Endothelial cell of umbilical vein (primary cell): Measurements from ENCODE around the gene SH3BP5L. TPM values are rescaled to one million over a fixed set of nuclear protein-coding genes. Genes with fewer than 3 reads are reported as not detected.

Source experiments
- BruUV-seq: library from RNA; stranded (reverse); fragments of 400-500 nt; replicated peaks from 2 replicates; lab custom pipeline; 2021; lab: Mats Ljungman, UMichigan
- CTCF ChIA-PET: fragments of 300-600, 350-600 bp; sonication (Branson Sonifier 250); formaldehyde crosslinking; loops from one replicate; lab custom pipeline; 2021; ENCODE audit warnings: antibody characterized with exemption, inconsistent platforms; lab: Charles Lee
- POLR2A ChIA-PET: fragments of 300-600, 350-600 bp; sonication (Branson Sonifier 250); formaldehyde crosslinking; loops from one replicate; lab custom pipeline; 2021; ENCODE audit warnings: antibody characterized with exemption, inconsistent platforms; lab: Charles Lee
- DNase-seq: peaks from one replicate; pipeline ENCODE4 v3.0.0-alpha.2; 2011; ENCODE audit warnings: low read depth, low spot score
- FAIRE-seq: peaks from 2 replicates; lab custom pipeline; 2011; peaks lifted over from hg19 to GRCh38; lab: Jason Lieb, UNC
- H2AFZ ChIP-seq: 2 replicates; pipeline ENCODE4 v1.6.0; 2012; ENCODE audit warnings: low read depth, low read length, control low read depth, inconsistent platforms
- H3K27ac ChIP-seq: 2 replicates; pipeline ENCODE4 v1.5.1; 2011; ENCODE audit warnings: low read depth, mild to moderate bottlenecking, control low read depth, low read length, moderate library complexity; ENCODE audit not compliant: insufficient read depth
- H3K27me3 ChIP-seq, 2 experiments: 2 replicates each; pipeline versions ENCODE4 v1.6.0 to v1.6.1; 2011; ENCODE audit warnings: low read length in 2 of 2, mixed read lengths in 1 of 2; ENCODE audit not compliant: control insufficient read depth in 2 of 2, insufficient read depth in 2 of 2
- H3K36me3 ChIP-seq, 2 experiments: 2 replicates in 1 of 2; 3 replicates in 1 of 2; pipeline ENCODE4 v1.5.1; 2011; ENCODE audit warnings: low read length in 2 of 2, mild to moderate bottlenecking in 1 of 2, moderate library complexity in 1 of 2; ENCODE audit not compliant: control insufficient read depth in 2 of 2, insufficient read depth in 2 of 2; ENCODE audit errors: extremely low read depth in 1 of 2
- H3K4me1 ChIP-seq: 3 replicates; pipeline ENCODE4 v1.5.1; 2011; ENCODE audit warnings: mild to moderate bottlenecking, low read length; ENCODE audit not compliant: control insufficient read depth, insufficient read depth; ENCODE audit errors: extremely low read depth
- H3K4me2 ChIP-seq: 2 replicates; pipeline ENCODE4 v1.6.1; 2011; ENCODE audit warnings: low read length, control low read depth, mixed read lengths; ENCODE audit not compliant: insufficient read depth
- H3K4me3 ChIP-seq, 3 experiments: fragments of 200-600 bp in 1 of 3; sonication (generic), shearing (Covaris generic) in 1 of 3; replicated peaks in 1 of 3; 2 replicates each; pipeline ENCODE4 v1.5.1; 2011 to 2016; ENCODE audit warnings: control low read depth in 3 of 3, low read length in 3 of 3, mild to moderate bottlenecking in 2 of 3, inconsistent platforms in 1 of 3, low read depth in 1 of 3, moderate library complexity in 1 of 3; ENCODE audit not compliant: insufficient read depth in 1 of 3
- H3K79me2 ChIP-seq: 2 replicates; pipeline ENCODE4 v1.6.0; 2012; ENCODE audit warnings: low read length, inconsistent platforms; ENCODE audit not compliant: control insufficient read depth, insufficient read depth
- H3K9ac ChIP-seq: replicated peaks from 2 replicates; pipeline ENCODE3; 2011; ENCODE audit warnings: low read length, control low read depth; ENCODE audit not compliant: insufficient read depth; ENCODE audit errors: extremely low read depth
- H3K9me1 ChIP-seq: replicated peaks from 3 replicates; pipeline ENCODE4 v1.6.0; 2011; ENCODE audit warnings: mild to moderate bottlenecking, low read length; ENCODE audit not compliant: control insufficient read depth, insufficient read depth; ENCODE audit errors: extremely low read depth
- H3K9me3 ChIP-seq: replicated peaks from 2 replicates; pipeline ENCODE4 v1.5.1; 2012; ENCODE audit warnings: low read length, inconsistent platforms; ENCODE audit not compliant: control insufficient read depth, insufficient read depth
- H4K20me1 ChIP-seq: replicated peaks from 2 replicates; pipeline ENCODE3; 2011; ENCODE audit warnings: mild to moderate bottlenecking, low read length; ENCODE audit not compliant: control insufficient read depth, insufficient read depth; ENCODE audit errors: extremely low read depth
- CTCF ChIP-seq, 2 donors: IDR thresholded peaks; 1 replicate in 1 of 2; 2 replicates in 1 of 2; pipeline ENCODE4 v1.5.1; 2011; ENCODE audit warnings: low read length in 2 of 2, mild to moderate bottlenecking in 2 of 2, moderate library complexity in 2 of 2, control low read depth in 1 of 2, inconsistent platforms in 1 of 2, low read depth in 1 of 2; ENCODE audit not compliant: insufficient read depth in 1 of 2; ENCODE audit errors: extremely low read depth in 1 of 2
- EZH2 ChIP-seq: IDR thresholded peaks from 2 replicates; pipeline ENCODE4 v1.6.1; 2012; ENCODE audit warnings: borderline replicate concordance, low read depth, mild to moderate bottlenecking, moderate library complexity, low read length, inconsistent platforms; ENCODE audit not compliant: severe bottlenecking
- FOS ChIP-seq: IDR thresholded peaks from 2 replicates; pipeline ENCODE4 v1.6.1; 2011; ENCODE audit warnings: mild to moderate bottlenecking, low read length, moderate library complexity, borderline replicate concordance; ENCODE audit not compliant: insufficient read depth
- GATA2 ChIP-seq: IDR thresholded peaks from 2 replicates; pipeline ENCODE4 v1.7.0; 2011; ENCODE audit warnings: low read depth, mild to moderate bottlenecking, moderate library complexity, mixed read lengths, low read length; ENCODE audit not compliant: insufficient read length, insufficient read depth
- JUN ChIP-seq: IDR thresholded peaks from 2 replicates; pipeline ENCODE4 v1.6.1; 2011; ENCODE audit warnings: borderline replicate concordance, low read depth; ENCODE audit not compliant: insufficient read length, insufficient read depth
- MAX ChIP-seq: IDR thresholded peaks from 2 replicates; pipeline ENCODE4 v1.6.1; 2011; ENCODE audit not compliant: insufficient read depth, insufficient read length
- MYC ChIP-seq: IDR thresholded peaks from one replicate; pipeline ENCODE4 v1.6.1; 2011; ENCODE audit warnings: mild to moderate bottlenecking, low read depth, low read length
- POLR2A ChIP-seq: IDR thresholded peaks from 2 replicates; pipeline ENCODE4 v1.6.1; 2012; ENCODE audit warnings: low read depth, mild to moderate bottlenecking, control low read depth, low read length
- POLR2AphosphoS5 ChIP-seq: IDR thresholded peaks from 2 replicates; pipeline ENCODE4 v1.6.1; 2012; ENCODE audit warnings: low read depth, mild to moderate bottlenecking, control low read depth, low read length, moderate library complexity; ENCODE audit not compliant: insufficient read depth
- dilution Hi-C: fragments of 300-500 bp; cut with MboI; formaldehyde crosslinking; loops from one replicate; pipeline ENCODE4 v1.15.0; 2019; ENCODE audit warnings: low sequenced_read_pairs; ENCODE audit not compliant: extremely low pct_ligation_motif_present
- intact Hi-C: fragments of 100-400 bp; cut with micrococcal nuclease; formaldehyde crosslinking; loops from one replicate; pipeline ENCODE4 v1.10.0; 2022
- polyA plus RNA-seq, 4 experiments: library from polyadenylated mRNA; depleted of rRNA in 3 of 4; stranded (reverse) in 3 of 4; unstranded in 1 of 4; fragments of >200 nt; gene quantifications; 2 replicates each; pipeline versions ENCODE4 v1.2.1 to v1.2.3, GENCODE V29; 2011 to 2012; ENCODE audit warnings: missing spikeins in 1 of 4
- total RNA-seq: library from RNA; stranded (reverse); gene quantifications from 2 replicates; pipeline ENCODE4 v1.2.3, GENCODE V29; 2021

SH3BP5L gene
- total and polyA plus RNA-seq, 2 donors (not counting 3 experiments of a cell fraction or from before 2014, with no cell fraction given), result 24.7 TPM

GRCh38 chr1:248828845-248829244 is 3.1 kb upstream of the SH3BP5L start:
- Histone ChIP-seq H3K9me1 (no peaks in the 10 kb centered on the region), H3K27ac (peak overlapping the region; percentile 33), H3K79me2 (peaks cover 18% of the 10 kb centered on the region), H3K9ac (no peak overlapping the region), H3K4me1 (peaks cover 34% of the 10 kb centered on the region), H3K9me3 (no peaks in the 10 kb centered on the region), H4K20me1 (no peaks in the 10 kb centered on the region), H3K4me3 (no peak overlapping the region), H3K36me3 (no peaks in the 10 kb centered on the region), H2AFZ (no peak overlapping the region), H3K27me3 (no peaks in the 10 kb centered on the region), H3K4me2 (peak overlapping the region; percentile 2)
- peak; percentile 80 for FAIRE-seq
- DNase-seq, result peak; percentile 81
- POLR2A ChIA-PET, result interaction anchor here (1.8 kb wide), 1 partner anchor 9 kb away, joined by 13 read pairs; the partner anchor contains the start of gene ZNF672
- CTCF ChIA-PET, result interaction anchor here (0.7 to 3.8 kb wide), 3 partner anchors 9 to 29 kb away, joined by 3 to 33 read pairs (median 6); partner anchors contain the start of gene ZNF672
- intact Hi-C loops, result no loop called here
- dilution Hi-C loops, result no loop called here
- TF ChIP-seq POLR2A (no peak), EZH2 (no peak), FOS (peak; percentile 93), MYC (no peak), CTCF (IDR thresholded peaks at IDR 0.05; ENCODE audit: extremely low read depth in 1 of 2, insufficient read depth in 1 of 2, low read depth in 1 of 2, low read length in 2 of 2) (no peak), GATA2 (peak; percentile 92), POLR2AphosphoS5 (peak; percentile 50), MAX (no peak), JUN (peak; percentile 69)
- BruUV-seq, result no TSS peak
